Measurements from ENCODE around the gene HEY2. TPM values are rescaled to one million over a fixed set of nuclear protein-coding genes. Genes with fewer than 3 reads are reported as not detected.
A peak's percentile ranks its signal among the peaks of the same experiment; 100 is the strongest.

HEY2 gene
- total and polyA plus RNA-seq, 2 of the 8 experiments (the other 6 are each of a cell fraction or from before 2014, with no cell fraction given) = 9.1 to 16.2 TPM

DNA sequence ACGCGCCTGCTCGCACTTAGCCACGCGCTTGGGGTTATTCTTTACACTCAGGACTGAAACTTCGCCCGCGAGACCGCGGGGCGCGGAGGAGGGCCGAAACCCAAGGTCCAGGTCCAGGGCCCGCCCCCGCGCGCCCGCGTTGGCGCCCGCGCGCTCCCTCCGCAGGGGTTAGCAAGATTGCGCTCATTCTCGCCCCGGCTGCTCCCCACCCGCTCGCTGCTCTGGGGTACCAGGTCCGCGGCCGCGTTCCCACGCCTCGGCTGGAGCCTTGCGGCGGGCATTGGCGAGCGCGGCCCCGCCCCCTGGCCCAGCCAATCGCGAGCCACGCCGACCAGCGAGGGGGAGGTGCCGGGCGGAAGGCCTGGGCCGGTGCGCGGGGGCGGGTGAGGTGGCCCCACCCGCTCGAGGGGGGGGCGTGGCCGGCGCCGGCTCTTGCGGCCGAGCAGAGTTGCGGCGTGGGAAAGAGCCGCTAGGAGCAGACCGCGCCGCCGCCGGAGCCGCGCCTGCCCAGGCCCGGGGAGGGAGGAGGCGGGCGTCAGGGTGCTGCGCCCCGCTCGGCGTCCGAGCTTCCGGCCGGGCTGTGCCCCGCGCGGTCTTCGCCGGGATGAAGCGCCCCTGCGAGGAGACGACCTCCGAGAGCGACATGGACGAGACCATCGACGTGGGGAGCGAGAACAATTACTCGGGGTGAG, at the start of gene HEY2 (continued):
- TF ChIP-seq EZH2 (IDR thresholded peaks at IDR 0.05; ENCODE audit: low read depth, low read length, severe bottlenecking) (no peak), CEBPB (IDR thresholded peaks at IDR 0.05; ENCODE audit: low read depth, low read length) (no peak), TBP (IDR thresholded peaks at IDR 0.05; ENCODE audit: low read depth, low read length) (no peak), HDAC2 (IDR thresholded peaks at IDR 0.05; ENCODE audit: borderline replicate concordance in 1 of 2, low read depth in 2 of 2, low read length in 2 of 2) (no peak), GTF2F1 (IDR thresholded peaks at IDR 0.05; ENCODE audit: borderline replicate concordance, low read depth, low read length) (no peak), ZNF274 (IDR thresholded peaks at IDR 0.05; ENCODE audit: borderline replicate concordance, extremely low read depth, low read length) (no peak), HDAC6 (IDR thresholded peaks at IDR 0.05; ENCODE audit: low read depth, low read length) (no peak), BRCA1 (IDR thresholded peaks at IDR 0.05; ENCODE audit: low read depth, low read length) (no peak), POLR2AphosphoS5 (IDR thresholded peaks at IDR 0.05; ENCODE audit: low read depth, low read length) (no peak), EP300 (IDR thresholded peaks at IDR 0.05; ENCODE audit: borderline replicate concordance in 1 of 2, low read depth in 2 of 2, low read length in 2 of 2) (peak in 1 of 2 experiments; percentile 64; a peak in 1 of 3 replicates), CREB1 (IDR thresholded peaks at IDR 0.05) (no peak), TAF7 (optimal IDR thresholded peaks at IDR 0.05; ENCODE audit: borderline replicate concordance, low read depth, low read length) (peak; percentile 43), SRF (IDR thresholded peaks at IDR 0.05; ENCODE audit: low read depth, low read length) (no peak), BACH1 (IDR thresholded peaks at IDR 0.05; ENCODE audit: low read length) (no peak; the same call in 1 of the 2 replicates), KDM1A (IDR thresholded peaks at IDR 0.05; ENCODE audit: borderline replicate concordance, low read length) (no peak; the same call in 1 of the 2 replicates), POLR2A (IDR thresholded peaks at IDR 0.05; ENCODE audit: control extremely low read depth in 1 of 2, low read depth in 2 of 2, low read length in 2 of 2) (no peak), SIN3A (conservative IDR thresholded peaks at IDR 0.05 in 1 of 2, IDR thresholded peaks at IDR 0.05 in 1 of 2; ENCODE audit: low read depth in 1 of 2, low read length in 2 of 2) (0 out of 4 replicates have a peak, but pooled peaks have one; percentile 24 to 52)
- TF ChIP-seq, protein P1, sequence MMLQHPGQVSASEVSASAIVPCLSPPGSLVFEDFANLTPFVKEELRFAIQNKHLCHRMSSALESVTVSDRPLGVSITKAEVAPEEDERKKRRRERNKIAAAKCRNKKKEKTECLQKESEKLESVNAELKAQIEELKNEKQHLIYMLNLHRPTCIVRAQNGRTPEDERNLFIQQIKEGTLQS (IDR thresholded peaks at IDR 0.05; ENCODE audit: insufficient read depth, low read depth, low read length) = no peak
- TF ChIP-seq, protein P2, sequence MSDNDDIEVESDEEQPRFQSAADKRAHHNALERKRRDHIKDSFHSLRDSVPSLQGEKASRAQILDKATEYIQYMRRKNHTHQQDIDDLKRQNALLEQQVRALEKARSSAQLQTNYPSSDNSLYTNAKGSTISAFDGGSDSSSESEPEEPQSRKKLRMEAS (IDR thresholded peaks at IDR 0.05) = peak; percentile 0; the same call in 1 of the 2 replicates
- TF ChIP-seq, protein P3, sequence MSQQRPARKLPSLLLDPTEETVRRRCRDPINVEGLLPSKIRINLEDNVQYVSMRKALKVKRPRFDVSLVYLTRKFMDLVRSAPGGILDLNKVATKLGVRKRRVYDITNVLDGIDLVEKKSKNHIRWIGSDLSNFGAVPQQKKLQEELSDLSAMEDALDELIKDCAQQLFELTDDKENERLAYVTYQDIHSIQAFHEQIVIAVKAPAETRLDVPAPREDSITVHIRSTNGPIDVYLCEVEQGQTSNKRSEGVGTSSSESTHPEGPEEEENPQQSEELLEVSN (IDR thresholded peaks at IDR 0.05) = peak; percentile 37; the same call in 1 of the 2 replicates

All from H1 (cell line).